ENCODE results near the gene APOH.

APOH gene

DNA sequence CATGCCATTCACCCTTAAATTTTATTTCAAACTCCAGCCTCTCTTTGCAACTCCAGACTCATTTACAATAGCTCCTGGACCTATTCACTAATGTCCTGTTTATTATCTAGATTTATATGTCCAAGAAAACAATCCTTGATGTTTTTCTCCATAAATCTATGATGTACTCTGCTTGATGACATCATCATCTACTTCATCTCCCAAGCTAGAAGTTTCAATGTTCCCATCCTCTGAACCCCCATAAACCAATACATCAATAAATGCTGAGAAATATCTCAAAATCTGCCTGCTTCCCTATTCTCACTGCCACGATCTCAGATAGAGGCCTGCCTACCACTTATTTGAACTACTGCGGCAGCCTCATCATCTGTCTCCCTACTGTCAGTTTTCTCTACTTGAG is 41.5 kb downstream of the APOH start:
- no CpG with 5 or more reads among the region's 2 CpGs for WGBS, 2 donors (ENCODE audit: extremely low coverage in 2 of 2, insufficient read length in 2 of 2, insufficient replicate concordance in 1 of 2)
- Histone ChIP-seq H3K9ac (ENCODE audit: low read depth, low read length, poor library complexity) (no peak overlapping the region), H3K14ac (ENCODE audit: low read length) (no peak overlapping the region), H2BK15ac (ENCODE audit: low read length) (no peak overlapping the region), H2BK5ac (ENCODE audit: low read length) (no peak overlapping the region), H4K91ac (ENCODE audit: low read depth, low read length, poor library complexity) (no peak overlapping the region), H3K36me3 (replicated peaks in 1 of 2; ENCODE audit: control insufficient read depth in 2 of 2, insufficient read depth in 2 of 2, low read length in 2 of 2) (peaks cover 0 to 19% of the 10 kb centered on the region in 2 donors), H2BK12ac (ENCODE audit: low read length) (no peak overlapping the region), H3K4me3 (ENCODE audit: low read length in 2 of 2) (no peak overlapping the region), H3K23ac (ENCODE audit: low read depth, low read length, poor library complexity) (no peak overlapping the region), H4K8ac (ENCODE audit: low read depth, low read length) (no peak overlapping the region), H3K27me3 (ENCODE audit: control insufficient read depth in 3 of 3, insufficient read depth in 3 of 3, low read depth in 1 of 3, low read length in 3 of 3) (no peaks in the 10 kb centered on the region), H3K18ac (ENCODE audit: low read length) (no peak overlapping the region), H3K27ac (replicated peaks; ENCODE audit: low read length) (no peak overlapping the region), H3K4ac (ENCODE audit: low read length) (no peak overlapping the region), H2BK120ac (ENCODE audit: low read depth, low read length) (no peak overlapping the region), H3K4me1 (ENCODE audit: control insufficient read depth in 2 of 2, insufficient read depth in 1 of 2, low read depth in 1 of 2, low read length in 2 of 2) (peaks cover 5% of the 10 kb centered on the region in 2 donors), H3K9me3 (replicated peaks in 1 of 2; ENCODE audit: control insufficient read depth in 2 of 2, insufficient read depth in 1 of 2, low read depth in 1 of 2, low read length in 2 of 2) (peaks cover 0 to 17% of the 10 kb centered on the region in 2 donors), H2AFZ (ENCODE audit: low read length) (no peak overlapping the region), H3K4me2 (ENCODE audit: insufficient read depth, low read length, poor library complexity, severe bottlenecking) (no peak overlapping the region), H3K79me1 (ENCODE audit: low read depth, low read length) (no peaks in the 10 kb centered on the region), H2AK5ac (ENCODE audit: low read depth, low read length) (no peak overlapping the region)
- DNase-seq (ENCODE audit: low spot score) = no peak

- H2BK5ac ChIP-seq (ENCODE audit: low read length) = no peak overlapping the region
- no peak overlapping the region for H3K9ac ChIP-seq (ENCODE audit: low read depth, low read length, poor library complexity)
- H2AK5ac ChIP-seq (ENCODE audit: low read depth, low read length) = no peak overlapping the region
- no peak overlapping the region for H4K8ac ChIP-seq (ENCODE audit: low read depth, low read length)
- H3K23ac ChIP-seq (ENCODE audit: low read depth, low read length, poor library complexity) = no peak overlapping the region
- H3K36me3 ChIP-seq (replicated peaks in 1 of 2; ENCODE audit: control insufficient read depth in 2 of 2, insufficient read depth in 2 of 2, low read length in 2 of 2) = peaks cover 0 to 37% of the 10 kb centered on the region in 2 donors
- H3K18ac ChIP-seq (ENCODE audit: low read length) = no peak overlapping the region
- peaks cover 0 to 35% of the 10 kb centered on the region in 2 donors for H3K9me3 ChIP-seq (replicated peaks in 1 of 2; ENCODE audit: control insufficient read depth in 2 of 2, insufficient read depth in 1 of 2, low read depth in 1 of 2, low read length in 2 of 2)
- no peaks in the 10 kb centered on the region for H3K27me3 ChIP-seq (ENCODE audit: control insufficient read depth in 3 of 3, insufficient read depth in 3 of 3, low read depth in 1 of 3, low read length in 3 of 3)
- no CpG with 5 or more reads among the region's 4 CpGs for WGBS, 2 donors (ENCODE audit: extremely low coverage in 2 of 2, insufficient read length in 2 of 2, insufficient replicate concordance in 1 of 2)
- peaks cover 2 to 3% of the 10 kb centered on the region in 2 donors for H3K4me1 ChIP-seq (ENCODE audit: control insufficient read depth in 2 of 2, insufficient read depth in 1 of 2, low read depth in 1 of 2, low read length in 2 of 2)
- H3K79me1 ChIP-seq (ENCODE audit: low read depth, low read length) = no peaks in the 10 kb centered on the region
- no peak for DNase-seq (ENCODE audit: low spot score)
- no peak overlapping the region for H3K14ac ChIP-seq (ENCODE audit: low read length)
- no peak overlapping the region for H4K91ac ChIP-seq (ENCODE audit: low read depth, low read length, poor library complexity)
- no peak overlapping the region for H3K4me3 ChIP-seq (ENCODE audit: low read length in 2 of 2)
- no peak overlapping the region for H3K4me2 ChIP-seq (ENCODE audit: insufficient read depth, low read length, poor library complexity, severe bottlenecking)
- H2BK12ac ChIP-seq (ENCODE audit: low read length) = no peak overlapping the region
- H2BK15ac ChIP-seq (ENCODE audit: low read length) = no peak overlapping the region
- H3K27ac ChIP-seq (replicated peaks; ENCODE audit: low read length) = no peak overlapping the region
- no peak overlapping the region for H2BK120ac ChIP-seq (ENCODE audit: low read depth, low read length)
- H2AFZ ChIP-seq (ENCODE audit: low read length) = no peak overlapping the region
- H3K4ac ChIP-seq (ENCODE audit: low read length) = no peak overlapping the region
Observed at GRCh38 chr17:66185862-66186261, 43.4 kb downstream of the APOH start.

- H2BK120ac ChIP-seq (ENCODE audit: low read depth, low read length) = no peak overlapping the region
- H3K36me3 ChIP-seq (replicated peaks in 1 of 2; ENCODE audit: control insufficient read depth in 2 of 2, insufficient read depth in 2 of 2, low read length in 2 of 2) = peaks cover 0 to 52% of the 10 kb centered on the region in 2 donors
- H3K18ac ChIP-seq (ENCODE audit: low read length) = no peak overlapping the region
- H2BK12ac ChIP-seq (ENCODE audit: low read length) = no peak overlapping the region
- H3K23ac ChIP-seq (ENCODE audit: low read depth, low read length, poor library complexity) = no peak overlapping the region
- no peak overlapping the region for H4K91ac ChIP-seq (ENCODE audit: low read depth, low read length, poor library complexity)
- H3K4me1 ChIP-seq (ENCODE audit: control insufficient read depth in 2 of 2, insufficient read depth in 1 of 2, low read depth in 1 of 2, low read length in 2 of 2) = peaks cover 0 to 3% of the 10 kb centered on the region in 2 donors
- H2BK15ac ChIP-seq (ENCODE audit: low read length) = no peak overlapping the region
- no peak for DNase-seq (ENCODE audit: low spot score)
- H3K79me1 ChIP-seq (ENCODE audit: low read depth, low read length) = no peaks in the 10 kb centered on the region
- no peaks in the 10 kb centered on the region for H3K27me3 ChIP-seq (ENCODE audit: control insufficient read depth in 3 of 3, insufficient read depth in 3 of 3, low read depth in 1 of 3, low read length in 3 of 3)
- peaks cover 0 to 48% of the 10 kb centered on the region in 2 donors for H3K9me3 ChIP-seq (replicated peaks in 1 of 2; ENCODE audit: control insufficient read depth in 2 of 2, insufficient read depth in 1 of 2, low read depth in 1 of 2, low read length in 2 of 2)
- H3K14ac ChIP-seq (ENCODE audit: low read length) = no peak overlapping the region
- no peak overlapping the region for H2BK5ac ChIP-seq (ENCODE audit: low read length)
- WGBS, 2 donors (ENCODE audit: extremely low coverage in 2 of 2, insufficient read length in 2 of 2, insufficient replicate concordance in 1 of 2) = no CpG with 5 or more reads among the region's 1 CpG
- H2AK5ac ChIP-seq (ENCODE audit: low read depth, low read length) = no peak overlapping the region
- no peak overlapping the region for H3K4ac ChIP-seq (ENCODE audit: low read length)
- H3K9ac ChIP-seq (ENCODE audit: low read depth, low read length, poor library complexity) = no peak overlapping the region
- no peak overlapping the region for H3K4me3 ChIP-seq (ENCODE audit: low read length in 2 of 2)
- H4K8ac ChIP-seq (ENCODE audit: low read depth, low read length) = no peak overlapping the region
- H3K4me2 ChIP-seq (ENCODE audit: insufficient read depth, low read length, poor library complexity, severe bottlenecking) = no peak overlapping the region
- H2AFZ ChIP-seq (ENCODE audit: low read length) = no peak overlapping the region
- H3K27ac ChIP-seq (replicated peaks; ENCODE audit: low read length) = no peak overlapping the region
Observed at GRCh38 chr17:66184392-66184791, 44.8 kb downstream of the APOH start.

GRCh38 chr17:66183529-66183928 is 45.7 kb downstream of the APOH start:
- no peak overlapping the region for H3K4me2 ChIP-seq (ENCODE audit: insufficient read depth, low read length, poor library complexity, severe bottlenecking)
- H3K4ac ChIP-seq (ENCODE audit: low read length) = no peak overlapping the region
- no peak overlapping the region for H3K23ac ChIP-seq (ENCODE audit: low read depth, low read length, poor library complexity)
- peaks cover 0 to 3% of the 10 kb centered on the region in 2 donors for H3K4me1 ChIP-seq (ENCODE audit: control insufficient read depth in 2 of 2, insufficient read depth in 1 of 2, low read depth in 1 of 2, low read length in 2 of 2)
- no peak overlapping the region for H3K18ac ChIP-seq (ENCODE audit: low read length)
- H3K79me1 ChIP-seq (ENCODE audit: low read depth, low read length) = no peaks in the 10 kb centered on the region
- H3K4me3 ChIP-seq (ENCODE audit: low read length in 2 of 2) = no peak overlapping the region
- H3K14ac ChIP-seq (ENCODE audit: low read length) = no peak overlapping the region
- H4K91ac ChIP-seq (ENCODE audit: low read depth, low read length, poor library complexity) = no peak overlapping the region
- H2BK12ac ChIP-seq (ENCODE audit: low read length) = no peak overlapping the region
- no peak for DNase-seq (ENCODE audit: low spot score)
- peaks cover 0 to 53% of the 10 kb centered on the region in 2 donors for H3K9me3 ChIP-seq (replicated peaks in 1 of 2; ENCODE audit: control insufficient read depth in 2 of 2, insufficient read depth in 1 of 2, low read depth in 1 of 2, low read length in 2 of 2)
- H2BK120ac ChIP-seq (ENCODE audit: low read depth, low read length) = no peak overlapping the region
- no peak overlapping the region for H4K8ac ChIP-seq (ENCODE audit: low read depth, low read length)
- H2AK5ac ChIP-seq (ENCODE audit: low read depth, low read length) = no peak overlapping the region
- no peaks in the 10 kb centered on the region for H3K27me3 ChIP-seq (ENCODE audit: control insufficient read depth in 3 of 3, insufficient read depth in 3 of 3, low read depth in 1 of 3, low read length in 3 of 3)
- no peak overlapping the region for H3K9ac ChIP-seq (ENCODE audit: low read depth, low read length, poor library complexity)
- H3K27ac ChIP-seq (replicated peaks; ENCODE audit: low read length) = no peak overlapping the region
- no peak overlapping the region for H2BK5ac ChIP-seq (ENCODE audit: low read length)
- H2BK15ac ChIP-seq (ENCODE audit: low read length) = no peak overlapping the region
- no peak overlapping the region for H2AFZ ChIP-seq (ENCODE audit: low read length)
- H3K36me3 ChIP-seq (replicated peaks in 1 of 2; ENCODE audit: control insufficient read depth in 2 of 2, insufficient read depth in 2 of 2, low read length in 2 of 2) = peaks cover 0 to 55% of the 10 kb centered on the region in 2 donors
